ENCODE data around the gene ADNP. TPM values are rescaled to one million over a fixed set of nuclear protein-coding genes. Genes with fewer than 3 reads are reported as not detected.

Gene ADNP
- total RNA-seq, 1 donor from 2014 or later, result 60.2 TPM

DNA sequence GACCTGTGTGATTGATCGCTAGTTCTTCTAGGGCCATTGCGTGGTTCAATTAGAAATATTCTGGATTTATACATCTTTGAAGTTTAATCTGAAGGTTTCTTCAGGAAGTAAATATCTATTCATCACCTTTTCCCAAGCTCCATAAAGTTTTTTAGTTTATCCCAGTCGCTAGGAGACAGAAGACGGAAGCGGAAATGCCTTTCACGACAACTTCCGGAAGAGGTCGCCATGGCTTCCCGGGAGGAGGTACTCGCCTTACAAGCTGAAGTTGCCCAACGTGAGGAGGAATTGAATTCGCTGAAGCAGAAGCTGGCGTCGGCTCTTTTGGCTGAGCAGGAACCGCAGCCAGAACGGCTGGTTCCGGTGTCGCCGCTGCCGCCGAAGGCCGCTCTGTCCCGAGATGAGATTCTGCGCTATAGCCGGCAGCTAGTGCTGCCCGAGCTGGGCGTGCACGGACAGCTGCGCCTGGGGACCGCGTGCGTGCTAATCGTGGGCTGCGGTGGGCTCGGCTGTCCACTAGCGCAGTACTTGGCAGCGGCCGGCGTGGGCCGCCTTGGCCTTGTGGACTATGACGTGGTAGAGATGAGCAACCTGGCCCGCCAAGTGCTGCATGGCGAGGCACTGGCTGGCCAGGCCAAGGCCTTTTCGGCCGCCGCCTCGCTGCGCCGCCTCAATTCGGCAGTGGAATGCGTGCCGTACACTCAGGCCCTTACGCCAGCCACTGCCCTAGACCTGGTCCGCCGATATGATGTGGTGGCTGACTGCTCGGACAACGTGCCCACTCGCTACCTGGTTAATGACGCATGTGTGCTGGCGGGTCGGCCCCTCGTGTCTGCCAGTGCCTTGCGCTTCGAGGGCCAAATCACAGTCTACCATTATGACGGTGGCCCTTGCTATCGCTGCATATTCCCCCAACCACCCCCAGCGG, 27.6 kb upstream of the ADNP start, which contains the start of gene MOCS3:
TSS of gene MOCS3 (plus strand) at position 204 of the 928 bp plus-strand sequence. CDS start at position 229, 25 bp downstream.
- no peak for DNase-seq (ENCODE audit: low spot score)
- H3K27ac Mint-ChIP-seq (ENCODE audit: unreplicated experiment), result peak within 1 kb of the TSS; percentile 99
- H3K27me3 Mint-ChIP-seq (ENCODE audit: low read depth), result no peaks in the 10 kb centered on the region
- peaks cover 44% of the 10 kb centered on the region for H3K4me1 Mint-ChIP-seq (ENCODE audit: low read depth)
- H3K36me3 Mint-ChIP-seq (ENCODE audit: low read depth), result peaks cover 4% of the 10 kb centered on the region
- peaks cover 4% of the 10 kb centered on the region for H3K9me3 Mint-ChIP-seq (ENCODE audit: low read depth)
- H3K4me3 Mint-ChIP-seq (ENCODE audit: unreplicated experiment), result peak within 1 kb of the TSS; percentile 97
- TF ChIP-seq, protein P1, sequence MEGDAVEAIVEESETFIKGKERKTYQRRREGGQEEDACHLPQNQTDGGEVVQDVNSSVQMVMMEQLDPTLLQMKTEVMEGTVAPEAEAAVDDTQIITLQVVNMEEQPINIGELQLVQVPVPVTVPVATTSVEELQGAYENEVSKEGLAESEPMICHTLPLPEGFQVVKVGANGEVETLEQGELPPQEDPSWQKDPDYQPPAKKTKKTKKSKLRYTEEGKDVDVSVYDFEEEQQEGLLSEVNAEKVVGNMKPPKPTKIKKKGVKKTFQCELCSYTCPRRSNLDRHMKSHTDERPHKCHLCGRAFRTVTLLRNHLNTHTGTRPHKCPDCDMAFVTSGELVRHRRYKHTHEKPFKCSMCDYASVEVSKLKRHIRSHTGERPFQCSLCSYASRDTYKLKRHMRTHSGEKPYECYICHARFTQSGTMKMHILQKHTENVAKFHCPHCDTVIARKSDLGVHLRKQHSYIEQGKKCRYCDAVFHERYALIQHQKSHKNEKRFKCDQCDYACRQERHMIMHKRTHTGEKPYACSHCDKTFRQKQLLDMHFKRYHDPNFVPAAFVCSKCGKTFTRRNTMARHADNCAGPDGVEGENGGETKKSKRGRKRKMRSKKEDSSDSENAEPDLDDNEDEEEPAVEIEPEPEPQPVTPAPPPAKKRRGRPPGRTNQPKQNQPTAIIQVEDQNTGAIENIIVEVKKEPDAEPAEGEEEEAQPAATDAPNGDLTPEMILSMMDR (IDR thresholded peaks at IDR 0.05), result no peak

GRCh38 chr20:50957798-50958614, 26.8 kb upstream of the ADNP start, which contains the start of gene DPM1:
Gene DPM1 (minus strand): TSS chr20:50958532. CDS start chr20:50958523, 9 bp downstream.
- no peaks in the 10 kb centered on the region for H3K27me3 Mint-ChIP-seq (ENCODE audit: low read depth)
- peak within 1 kb of the TSS; percentile 99 for H3K27ac Mint-ChIP-seq (ENCODE audit: unreplicated experiment)
- peaks cover 44% of the 10 kb centered on the region for H3K4me1 Mint-ChIP-seq (ENCODE audit: low read depth)
- peak within 1 kb of the TSS; percentile 97 for H3K4me3 Mint-ChIP-seq (ENCODE audit: unreplicated experiment)
- peaks cover 4% of the 10 kb centered on the region for H3K36me3 Mint-ChIP-seq (ENCODE audit: low read depth)
- H3K9me3 Mint-ChIP-seq (ENCODE audit: low read depth), result peaks cover 4% of the 10 kb centered on the region
- no peak for DNase-seq (ENCODE audit: low spot score)
- TF ChIP-seq, protein P1 (IDR thresholded peaks at IDR 0.05), result peak; percentile 14

GRCh38 chr20:50957276-50957675, 26.0 kb upstream of the ADNP start:
- Mint-ChIP-seq H3K27me3 (ENCODE audit: low read depth) (no peaks in the 10 kb centered on the region), H3K27ac (ENCODE audit: unreplicated experiment) (peak overlapping the region; percentile 99)
- TF ChIP-seq, protein P1 (IDR thresholded peaks at IDR 0.05), result no peak

DNA sequence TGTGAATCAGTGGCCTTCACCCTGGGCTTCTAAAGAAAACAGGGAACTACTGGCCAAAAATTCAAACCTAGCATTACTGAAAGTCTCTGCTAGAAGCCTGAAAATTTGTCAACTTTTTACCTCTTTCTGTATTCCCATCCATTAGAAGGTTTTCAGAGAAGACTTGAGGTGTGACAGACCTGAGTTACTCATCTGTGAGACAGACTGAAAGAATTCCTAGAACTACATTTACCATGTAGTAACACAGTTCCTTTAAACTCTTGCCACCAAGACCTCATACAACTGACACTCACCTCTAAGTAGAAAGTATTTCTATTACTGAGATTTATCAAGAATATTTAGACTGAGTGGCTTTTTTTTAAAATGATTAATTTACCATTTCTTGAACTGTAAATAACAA, 22.6 kb upstream of the ADNP start:
- Mint-ChIP-seq H3K4me1 (ENCODE audit: low read depth) (peaks cover 27% of the 10 kb centered on the region), H3K36me3 (ENCODE audit: low read depth) (peaks cover 9% of the 10 kb centered on the region), H3K27ac (ENCODE audit: unreplicated experiment) (no peak overlapping the region), H3K27me3 (ENCODE audit: low read depth) (no peaks in the 10 kb centered on the region), H3K9me3 (ENCODE audit: low read depth) (no peaks in the 10 kb centered on the region), H3K4me3 (ENCODE audit: unreplicated experiment) (no peak overlapping the region)
- TF ChIP-seq, protein P1 (IDR thresholded peaks at IDR 0.05), result no peak
- no peak for DNase-seq (ENCODE audit: low spot score)

More at GRCh38 chr20:50957276-50957675, 26.0 kb upstream of the ADNP start:
- Mint-ChIP-seq H3K4me3 (ENCODE audit: unreplicated experiment) (peak overlapping the region; percentile 97), H3K36me3 (ENCODE audit: low read depth) (peaks cover 3% of the 10 kb centered on the region), H3K9me3 (ENCODE audit: low read depth) (peaks cover 4% of the 10 kb centered on the region), H3K4me1 (ENCODE audit: low read depth) (peaks cover 44% of the 10 kb centered on the region)
- no peak for DNase-seq (ENCODE audit: low spot score)

DNA sequence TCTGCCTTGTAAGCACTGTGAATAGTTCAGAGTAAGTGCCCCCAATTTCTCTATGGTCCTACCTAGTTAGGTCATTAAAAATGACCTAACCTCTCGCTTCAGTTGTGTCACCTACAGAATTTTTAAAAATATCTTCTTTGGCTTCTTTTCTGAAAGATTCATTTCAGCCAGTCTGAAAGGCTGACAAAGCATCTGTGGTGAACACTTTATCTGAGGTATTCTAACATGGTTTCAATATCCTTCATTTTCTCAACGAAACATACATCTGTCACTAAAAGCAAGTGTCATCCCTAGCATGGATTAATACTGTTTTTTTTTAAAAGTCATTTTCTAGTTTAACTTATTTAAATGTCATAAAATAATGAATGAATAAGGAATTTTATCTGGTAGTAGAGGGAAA, 22.0 kb upstream of the ADNP start:
- Mint-ChIP-seq H3K4me3 (ENCODE audit: unreplicated experiment) (no peak overlapping the region), H3K9me3 (ENCODE audit: low read depth) (no peaks in the 10 kb centered on the region), H3K27ac (ENCODE audit: unreplicated experiment) (no peak overlapping the region), H3K4me1 (ENCODE audit: low read depth) (peaks cover 25% of the 10 kb centered on the region), H3K36me3 (ENCODE audit: low read depth) (peaks cover 9% of the 10 kb centered on the region), H3K27me3 (ENCODE audit: low read depth) (no peaks in the 10 kb centered on the region)
- TF ChIP-seq, protein P1 (IDR thresholded peaks at IDR 0.05), result no peak
- no peak for DNase-seq (ENCODE audit: low spot score)

Data from chondrocyte (in vitro differentiated cells).